Fibroblast of skin of right biceps (primary cell): ENCODE measurements around the gene DCAF8.
"Not testable (repeated sequence)": the region's sequence is repeated elsewhere in the genome, so short reads cannot be mapped to it uniquely, and the experiment has no call there.

ENCODE experiments used
- DNase-seq: peaks from one replicate; pipeline ENCODE4 v3.0.0-alpha.2; 2013

Gene DCAF8

DNA sequence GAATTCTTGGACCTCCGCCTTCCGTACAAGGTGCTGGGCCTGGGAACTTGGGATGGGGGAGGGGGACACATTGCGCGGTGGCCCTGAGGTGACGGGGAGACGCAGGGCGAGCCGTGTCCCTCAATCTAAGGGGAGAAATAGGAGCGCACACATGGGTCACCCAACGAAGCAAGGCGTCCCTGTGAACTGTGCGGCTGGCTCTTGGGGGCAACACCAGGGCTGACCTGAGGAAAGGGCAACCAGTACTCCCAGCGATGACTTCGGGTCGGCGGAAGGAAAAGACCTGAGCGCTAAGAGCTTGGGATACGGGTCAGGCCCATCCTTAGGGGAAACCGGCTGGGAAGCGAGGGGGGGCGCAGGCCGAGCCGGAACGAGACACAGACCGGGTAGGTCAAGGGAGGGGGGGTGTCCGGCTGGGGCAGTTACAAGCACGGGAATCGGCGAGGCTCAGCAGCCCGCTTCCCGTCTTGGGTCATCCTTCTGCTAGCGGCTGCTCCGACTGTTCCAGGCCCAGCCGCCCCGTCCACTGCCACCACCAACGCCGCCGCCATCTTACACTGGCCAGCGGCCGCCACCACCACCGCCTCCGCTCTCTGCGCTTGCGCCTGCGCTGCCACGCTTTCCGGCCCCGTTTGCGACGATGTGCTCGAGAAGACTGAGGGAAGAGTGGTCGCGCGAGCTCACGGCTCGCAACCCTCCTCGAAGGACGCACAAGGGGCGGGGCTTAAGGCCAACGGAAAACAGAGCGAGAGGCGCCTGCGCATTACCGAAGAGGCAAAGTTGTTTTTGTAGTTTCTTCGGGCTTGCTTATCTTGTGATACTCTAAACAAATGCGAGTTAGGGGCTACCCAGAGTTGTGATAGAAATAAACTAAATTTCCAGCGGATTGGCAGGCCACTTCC, at the start of gene DCAF8:
TSS of gene DCAF8 (minus strand) at position 657 of the 902 bp plus-strand sequence. CDS start 18,541 bp downstream, outside the sequence.
- peak; percentile 97 for DNase-seq

DNA sequence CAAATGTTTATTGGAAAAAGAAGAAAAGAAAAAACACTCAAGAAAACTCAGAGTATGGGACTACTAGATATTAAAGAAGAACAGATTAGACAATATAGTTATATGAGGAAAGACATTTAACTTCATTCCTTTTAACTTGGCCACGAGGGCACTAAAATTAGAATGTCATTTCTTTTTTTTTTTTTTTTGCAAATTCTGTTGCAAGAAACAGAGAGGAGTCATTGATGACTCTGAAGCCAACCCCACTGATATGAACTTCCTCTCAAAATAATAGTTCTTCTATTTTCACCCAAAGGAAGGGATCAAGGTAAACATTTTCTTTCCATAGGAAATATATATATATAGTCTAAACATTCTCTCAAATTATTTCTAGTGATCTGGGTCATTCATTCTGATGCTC, 47.2 kb upstream of the DCAF8 start:
- no peak for DNase-seq

- no peak for DNase-seq
Observed at GRCh38 chr1:160309185-160309557, 46.8 kb upstream of the DCAF8 start.

DNA sequence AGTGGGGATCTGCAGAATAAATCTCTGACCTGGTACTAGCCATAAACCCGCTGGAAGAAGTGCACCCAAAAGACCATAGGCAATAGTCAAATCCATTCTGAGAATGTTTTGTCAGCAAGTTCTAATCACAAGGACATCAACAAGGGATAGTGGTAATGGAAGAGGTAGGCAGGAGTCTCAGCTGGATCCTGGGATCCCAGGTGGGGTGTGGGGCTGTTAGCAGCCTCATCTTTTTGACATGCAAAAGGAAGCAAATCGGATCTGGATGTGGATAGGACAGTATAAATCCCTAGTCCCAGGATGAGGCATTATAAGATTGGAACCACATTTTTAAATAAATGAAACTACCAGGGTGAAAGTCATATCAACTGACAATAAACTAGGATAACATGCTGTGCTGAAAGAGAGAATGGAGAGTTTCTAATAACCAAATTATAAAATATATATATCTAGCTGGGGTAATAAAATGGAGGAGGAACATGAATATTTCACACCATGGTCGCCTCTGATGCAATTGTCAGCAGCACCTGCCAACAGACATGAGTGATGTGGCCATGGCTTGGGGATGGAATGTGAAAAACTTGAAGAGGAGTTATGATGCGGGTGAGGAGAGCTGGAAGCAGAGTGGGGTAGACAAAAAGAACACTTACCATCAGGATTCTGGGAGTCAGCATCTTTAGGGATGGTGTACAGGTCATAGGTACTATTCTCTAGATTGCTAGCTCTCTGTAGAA, 46.3 kb upstream of the DCAF8 start:
- no peak for DNase-seq

DNA sequence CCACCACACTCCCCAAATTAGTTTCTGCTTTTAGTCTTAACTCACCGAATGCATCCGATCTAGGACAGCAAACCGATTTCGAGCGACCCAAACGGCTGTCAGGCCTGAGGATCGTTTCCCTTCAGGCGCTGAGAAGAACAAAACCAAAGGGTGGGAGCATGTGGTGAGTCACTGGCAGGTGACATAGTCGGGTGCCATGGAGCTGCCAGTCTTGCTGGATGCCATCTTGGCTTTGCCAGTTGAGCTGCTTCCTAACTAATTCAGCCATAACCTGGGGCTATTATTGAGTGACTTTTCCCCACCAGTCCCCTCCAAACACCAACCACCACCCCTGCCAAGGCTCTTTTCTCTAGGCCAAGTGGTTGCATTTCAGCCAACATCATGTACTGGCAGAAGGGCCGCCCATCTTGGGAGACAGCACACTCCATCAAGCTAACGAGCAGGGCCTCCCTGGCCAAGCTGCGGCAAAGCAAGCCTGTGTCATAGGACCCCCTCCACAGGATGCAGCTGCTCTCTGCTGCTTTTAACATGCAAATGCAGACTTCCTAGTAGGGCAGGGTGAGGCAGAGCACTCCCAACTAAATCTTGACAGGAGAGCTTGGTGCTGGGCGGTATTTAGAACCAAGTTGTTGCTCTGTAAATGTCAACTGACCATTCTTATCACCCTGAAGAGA, 44.9 kb upstream of the DCAF8 start:
- no peak for DNase-seq

DNA sequence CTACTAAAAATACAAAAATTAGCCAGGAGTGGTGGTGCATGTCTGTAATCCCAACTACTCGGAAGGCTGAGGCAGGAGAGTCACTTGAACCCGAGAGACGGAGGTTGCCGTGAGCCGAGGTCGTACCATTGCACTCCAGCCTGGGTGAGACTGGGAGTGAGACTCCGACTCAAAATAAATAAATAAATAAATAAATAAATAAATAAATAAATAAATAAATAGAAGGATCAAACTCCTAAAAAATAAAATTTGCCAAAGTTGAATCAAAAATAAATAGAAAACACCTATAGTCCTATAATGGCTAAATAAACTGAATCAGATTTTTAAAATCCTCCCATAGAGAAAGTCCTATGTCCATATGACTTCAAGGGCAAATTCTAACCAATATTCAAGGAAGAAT, 37.8 kb upstream of the DCAF8 start:
- no peak for DNase-seq

GRCh38 chr1:160296036-160296435, 33.7 kb upstream of the DCAF8 start:
- DNase-seq: no peak

DNA sequence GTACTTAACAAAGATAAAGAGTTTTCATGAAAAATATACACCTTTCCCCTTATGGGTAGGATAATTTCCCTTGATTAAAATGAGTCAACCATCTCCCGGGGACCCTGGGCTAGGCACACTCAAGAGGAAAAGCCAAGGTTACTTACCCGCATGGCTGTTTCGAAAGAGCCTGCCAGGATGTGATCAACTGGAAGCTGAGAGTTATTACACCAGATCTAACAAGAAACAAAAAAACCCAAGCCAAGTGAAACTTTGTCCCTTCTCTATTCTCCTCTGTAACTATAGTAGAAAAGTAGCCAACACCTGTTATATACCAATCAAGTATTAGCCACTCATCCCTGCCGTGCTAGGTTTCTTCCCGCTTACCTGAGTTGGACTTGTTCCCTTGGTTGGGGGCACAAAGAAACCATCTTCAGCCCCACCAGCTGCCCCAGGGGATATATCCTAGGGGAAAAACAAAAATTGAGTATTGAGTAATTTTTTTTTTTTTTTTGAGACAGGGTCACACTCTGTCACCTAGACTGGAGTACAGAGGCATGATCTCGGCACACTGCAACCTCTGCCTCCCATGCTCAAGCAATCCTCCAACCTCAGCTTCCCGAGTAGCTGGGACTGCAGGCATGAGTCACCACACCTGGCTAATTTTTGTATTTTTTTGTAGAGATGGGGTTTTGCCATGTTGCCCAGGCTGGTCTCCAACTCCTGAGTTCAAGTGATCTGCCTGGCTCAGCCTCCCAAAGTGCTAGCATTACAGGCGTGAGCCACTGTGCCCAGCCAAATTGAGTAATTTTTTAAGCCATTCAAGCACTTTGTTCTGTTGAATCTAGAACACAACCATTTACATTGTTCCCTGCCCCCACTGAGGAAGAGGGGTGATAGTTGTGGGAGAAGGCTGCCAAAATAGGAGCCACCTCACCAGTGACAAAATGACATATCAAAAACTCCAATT, 30.9 kb upstream of the DCAF8 start:
- DNase-seq: no peak

DNA sequence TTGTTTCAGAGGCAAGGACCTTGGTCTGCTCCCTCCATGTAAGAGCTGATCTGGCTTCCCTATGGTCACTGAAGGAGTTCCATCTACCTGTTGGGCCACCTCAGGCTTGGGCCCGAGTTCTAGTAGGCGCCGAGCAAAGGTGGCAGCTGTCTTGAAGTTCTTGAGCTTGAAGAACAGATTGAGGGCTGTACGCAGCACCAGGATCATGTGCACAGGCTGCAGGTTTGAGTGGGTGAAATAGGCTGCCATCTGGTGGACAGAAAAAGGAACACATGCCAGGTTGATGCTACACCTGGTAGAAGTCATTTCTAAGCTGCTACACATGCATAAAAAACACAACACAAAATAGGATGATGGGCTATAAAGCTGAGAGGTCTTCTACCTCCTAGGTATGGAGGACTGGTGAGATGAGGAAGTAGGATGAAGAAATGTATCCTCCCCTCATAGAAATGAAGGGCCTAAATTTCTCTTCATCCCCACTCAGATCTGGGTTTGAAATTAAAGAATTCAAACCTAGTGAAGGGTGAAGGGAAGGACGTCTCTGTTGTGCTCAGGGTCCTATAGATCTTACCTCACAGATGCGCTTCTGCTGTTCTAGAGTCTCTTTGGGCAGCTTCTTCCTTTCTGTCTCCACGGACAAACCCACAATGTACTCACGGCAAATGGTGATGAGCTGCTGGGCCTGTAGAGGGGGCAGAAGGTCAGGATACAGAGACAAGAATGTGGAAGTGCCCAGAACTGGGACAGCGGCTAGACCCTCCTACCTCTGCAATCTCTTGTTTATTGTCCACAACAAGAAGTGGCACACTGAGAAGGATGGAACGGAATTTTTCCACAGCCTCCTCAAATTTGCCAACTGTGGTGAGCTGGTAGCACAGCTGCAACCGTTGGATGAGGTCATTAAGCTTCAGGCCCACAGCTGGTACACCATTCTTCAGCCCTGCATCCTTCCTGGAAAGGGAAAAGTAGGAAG, 29.2 kb upstream of the DCAF8 start:
- peak; percentile 55 for DNase-seq

GRCh38 chr1:160287769-160288168, 25.4 kb upstream of the DCAF8 start:
- DNase-seq: not testable (repeated sequence)

DNA sequence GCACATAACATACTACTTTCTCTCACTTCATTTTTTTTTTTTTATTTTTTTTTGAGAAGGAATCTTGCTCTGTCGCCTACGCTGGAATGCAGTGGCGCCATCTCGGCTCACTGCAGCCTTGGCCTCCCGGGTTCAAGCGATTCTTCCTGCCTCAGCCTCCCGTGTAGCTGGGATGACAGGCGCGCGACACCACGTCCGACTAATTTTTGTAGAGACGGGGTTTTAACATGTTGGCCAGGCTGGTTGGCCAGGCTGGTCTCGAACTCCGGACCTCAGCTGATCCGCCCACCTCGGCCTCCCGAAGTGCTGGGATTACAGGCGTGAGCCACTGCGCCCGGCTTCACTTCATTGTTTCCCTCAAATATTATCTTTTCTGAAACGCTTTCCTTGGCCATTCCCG, 23.2 kb upstream of the DCAF8 start:
- no peak for DNase-seq

GRCh38 chr1:160284782-160285344, 22.5 kb upstream of the DCAF8 start, which contains the start of gene PEX19:
Gene PEX19, minus strand, starts transcription at chr1:160285133. Its CDS starts 9 bp downstream, at chr1:160285124.
- DNase-seq: peak; percentile 91

- DNase-seq: peak; percentile 36
Observed at GRCh38 chr1:160284220-160284781, 22.0 kb upstream of the DCAF8 start.

DNA sequence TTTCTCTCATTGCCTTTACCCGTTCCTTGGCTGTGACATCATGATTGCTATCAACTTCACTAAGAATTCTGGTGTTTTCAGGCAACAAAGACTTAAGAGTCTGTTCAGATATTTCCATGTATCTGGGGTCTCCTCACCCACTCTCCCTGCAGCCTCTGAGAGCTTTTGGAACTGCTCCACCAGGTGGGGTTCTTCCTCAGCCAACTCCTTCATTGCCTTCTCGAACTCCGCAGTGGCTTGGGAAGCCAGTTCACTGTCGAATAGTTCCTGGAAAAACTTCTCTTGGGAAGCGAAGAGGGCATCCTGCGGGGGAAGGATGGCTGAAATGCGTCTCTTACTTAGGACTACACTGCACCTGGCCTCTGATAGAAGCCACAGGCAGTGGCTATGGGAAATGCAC, 20.5 kb upstream of the DCAF8 start:
- no peak for DNase-seq

GRCh38 chr1:160277987-160278386, 15.6 kb upstream of the DCAF8 start:
- DNase-seq: no peak

GRCh38 chr1:160277330-160277729, 15.0 kb upstream of the DCAF8 start:
- no peak for DNase-seq

GRCh38 chr1:160271025-160271424, 8.7 kb upstream of the DCAF8 start:
- DNase-seq: no peak

- no peak for DNase-seq
Observed at GRCh38 chr1:160267284-160267991, 5.1 kb upstream of the DCAF8 start.

- DNase-seq: no peak
Observed at GRCh38 chr1:160264795-160265307, 2.5 kb upstream of the DCAF8 start.

GRCh38 chr1:160261556-160261892, 825 bp downstream of the DCAF8 start:
- peak; percentile 76 for DNase-seq
